ENCODE results near the gene HES5.

HES5 gene

GRCh38 chr1:2510366-2511155, 19.5 kb downstream of the HES5 start:
- Mint-ChIP-seq H3K4me1 (no peaks in the 10 kb centered on the region), H3K4me3 (no peak overlapping the region), H3K9me3 (no peaks in the 10 kb centered on the region), H3K27me3 (no peaks in the 10 kb centered on the region), H3K36me3 (ENCODE audit: low read depth) (peaks cover 8% of the 10 kb centered on the region), H3K27ac (no peak overlapping the region)
- DNase-seq (no peak), ATAC-seq (no peak)

GRCh38 chr1:2509589-2509988, 20.5 kb downstream of the HES5 start:
- Mint-ChIP-seq H3K4me3 (no peak overlapping the region), H3K27ac (no peak overlapping the region), H3K4me1 (no peaks in the 10 kb centered on the region), H3K9me3 (no peaks in the 10 kb centered on the region), H3K27me3 (no peaks in the 10 kb centered on the region), H3K36me3 (ENCODE audit: low read depth) (peaks cover 8% of the 10 kb centered on the region)
- ATAC-seq (no peak), DNase-seq (no peak)

- Mint-ChIP-seq H3K27ac (no peak overlapping the region), H3K4me3 (no peak overlapping the region), H3K9me3 (no peaks in the 10 kb centered on the region), H3K36me3 (ENCODE audit: low read depth) (peaks cover 8% of the 10 kb centered on the region), H3K4me1 (no peaks in the 10 kb centered on the region), H3K27me3 (no peaks in the 10 kb centered on the region)
- DNase-seq, result no peak
- no peak for ATAC-seq
Observed at GRCh38 chr1:2508751-2509150, 21.3 kb downstream of the HES5 start.

GRCh38 chr1:2508180-2508579, 21.9 kb downstream of the HES5 start:
- Mint-ChIP-seq H3K36me3 (ENCODE audit: low read depth) (peaks cover 8% of the 10 kb centered on the region), H3K27ac (no peak overlapping the region), H3K4me3 (no peak overlapping the region), H3K27me3 (no peaks in the 10 kb centered on the region), H3K9me3 (no peaks in the 10 kb centered on the region), H3K4me1 (no peaks in the 10 kb centered on the region)
- DNase-seq (no peak), ATAC-seq (no peak)

DNA sequence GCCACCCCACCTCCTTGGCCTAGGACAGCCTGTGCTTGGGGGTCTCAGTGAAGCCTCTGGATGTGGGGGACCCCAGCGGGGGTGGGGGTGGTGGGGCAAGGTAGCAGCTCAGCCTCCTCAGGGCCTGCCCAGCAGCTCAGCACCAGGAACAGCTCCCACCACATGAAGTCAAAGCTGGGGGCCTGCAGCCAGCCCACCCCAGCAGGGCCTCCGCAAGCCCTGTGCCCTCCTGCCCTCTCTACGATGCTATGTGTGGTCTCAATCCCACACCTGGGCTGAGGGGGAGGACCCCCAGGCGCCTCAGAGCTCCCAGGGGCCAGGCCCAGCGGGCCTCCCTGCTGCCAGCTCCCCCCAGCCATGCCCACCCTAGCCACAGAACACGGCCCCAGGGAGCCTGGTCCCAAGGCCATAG, 22.3 kb downstream of the HES5 start:
- Mint-ChIP-seq H3K27ac (no peak overlapping the region), H3K4me3 (no peak overlapping the region), H3K4me1 (no peaks in the 10 kb centered on the region), H3K36me3 (ENCODE audit: low read depth) (peaks cover 8% of the 10 kb centered on the region), H3K9me3 (no peaks in the 10 kb centered on the region), H3K27me3 (no peaks in the 10 kb centered on the region)
- DNase-seq, result no peak
- no peak for ATAC-seq

- Mint-ChIP-seq H3K27me3 (no peaks in the 10 kb centered on the region), H3K9me3 (no peaks in the 10 kb centered on the region), H3K27ac (no peak overlapping the region), H3K4me1 (no peaks in the 10 kb centered on the region), H3K4me3 (no peak overlapping the region), H3K36me3 (ENCODE audit: low read depth) (peaks cover 8% of the 10 kb centered on the region)
- no peak for DNase-seq
- no peak for ATAC-seq
Observed at GRCh38 chr1:2506901-2507565, 23.0 kb downstream of the HES5 start.

DNA sequence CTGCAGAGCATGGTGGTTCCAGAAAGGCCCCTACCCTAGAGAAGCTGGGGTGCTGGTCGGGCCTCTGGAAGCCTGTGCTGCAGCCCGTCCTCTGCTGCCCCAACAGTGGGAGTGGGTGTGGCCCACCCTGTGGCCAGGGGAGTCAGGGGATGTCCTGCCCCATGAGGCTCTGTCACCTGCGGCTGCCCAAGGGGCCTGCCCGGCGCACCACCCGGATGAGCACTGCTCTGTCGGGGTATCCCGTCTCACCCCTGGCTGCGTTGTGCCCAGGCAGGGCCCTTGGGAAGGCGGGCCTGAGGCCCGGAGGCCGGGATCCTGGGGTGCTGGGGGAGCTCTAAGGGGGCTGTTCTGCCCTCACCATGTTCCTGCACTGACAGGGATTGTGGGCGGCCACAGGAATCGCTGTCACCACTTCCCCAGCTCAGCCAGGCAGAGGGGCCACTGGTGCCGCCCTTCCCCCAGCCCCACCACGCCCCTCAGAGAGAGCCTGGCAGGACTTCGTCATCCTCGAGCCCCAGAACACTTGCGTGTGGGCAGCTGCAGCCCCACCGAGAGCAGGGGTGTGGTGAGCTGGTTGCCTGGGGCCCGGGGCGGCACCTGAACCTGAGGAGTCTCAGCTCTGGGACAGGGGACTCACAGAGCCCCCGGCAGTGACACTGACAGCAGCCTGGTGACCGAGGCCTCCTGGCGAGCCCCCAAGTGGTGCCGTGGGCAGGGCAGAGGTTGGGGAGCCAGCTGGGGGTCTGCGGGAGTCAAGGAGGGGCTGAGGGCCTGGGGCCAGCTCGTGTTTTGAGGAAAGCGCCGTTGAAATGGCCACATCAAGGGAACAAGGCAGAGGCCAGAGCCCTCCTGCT, 23.8 kb downstream of the HES5 start:
- no peaks in the 10 kb centered on the region for H3K4me1 Mint-ChIP-seq
- H3K9me3 Mint-ChIP-seq, result no peaks in the 10 kb centered on the region
- H3K4me3 Mint-ChIP-seq, result no peak overlapping the region
- no peak for ATAC-seq
- H3K36me3 Mint-ChIP-seq (ENCODE audit: low read depth), result peaks cover 3% of the 10 kb centered on the region
- no peaks in the 10 kb centered on the region for H3K27me3 Mint-ChIP-seq
- no peak for DNase-seq
- no peak overlapping the region for H3K27ac Mint-ChIP-seq

- Mint-ChIP-seq H3K27ac (no peak overlapping the region), H3K9me3 (no peaks in the 10 kb centered on the region), H3K4me1 (no peaks in the 10 kb centered on the region), H3K27me3 (no peaks in the 10 kb centered on the region), H3K4me3 (no peak overlapping the region), H3K36me3 (ENCODE audit: low read depth) (peaks cover 3% of the 10 kb centered on the region)
- DNase-seq (no peak), ATAC-seq (no peak)
Observed at GRCh38 chr1:2505461-2505994, 24.5 kb downstream of the HES5 start.

DNA sequence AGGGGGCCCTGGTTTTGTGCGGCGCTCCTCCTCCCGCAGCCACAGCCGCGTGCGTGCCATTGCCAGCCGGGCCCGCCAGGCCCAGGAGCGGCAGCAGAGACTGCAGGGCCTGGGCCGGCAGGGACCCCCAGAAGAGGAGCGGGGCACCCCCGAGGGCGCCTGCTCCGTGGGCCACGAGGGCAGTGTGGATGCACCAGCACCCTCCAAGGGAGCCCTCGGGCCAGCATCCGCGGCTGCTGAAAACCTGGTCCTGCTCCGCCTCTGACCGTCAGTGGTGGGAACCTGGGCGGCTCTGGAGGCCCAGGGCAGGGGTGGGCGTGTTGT, 25.2 kb downstream of the HES5 start:
- Mint-ChIP-seq H3K4me3 (no peak overlapping the region), H3K4me1 (peaks cover 6% of the 10 kb centered on the region), H3K27me3 (no peaks in the 10 kb centered on the region), H3K27ac (no peak overlapping the region), H3K36me3 (ENCODE audit: low read depth) (peaks cover 3% of the 10 kb centered on the region), H3K9me3 (no peaks in the 10 kb centered on the region)
- no peak for DNase-seq
- no peak for ATAC-seq

DNA sequence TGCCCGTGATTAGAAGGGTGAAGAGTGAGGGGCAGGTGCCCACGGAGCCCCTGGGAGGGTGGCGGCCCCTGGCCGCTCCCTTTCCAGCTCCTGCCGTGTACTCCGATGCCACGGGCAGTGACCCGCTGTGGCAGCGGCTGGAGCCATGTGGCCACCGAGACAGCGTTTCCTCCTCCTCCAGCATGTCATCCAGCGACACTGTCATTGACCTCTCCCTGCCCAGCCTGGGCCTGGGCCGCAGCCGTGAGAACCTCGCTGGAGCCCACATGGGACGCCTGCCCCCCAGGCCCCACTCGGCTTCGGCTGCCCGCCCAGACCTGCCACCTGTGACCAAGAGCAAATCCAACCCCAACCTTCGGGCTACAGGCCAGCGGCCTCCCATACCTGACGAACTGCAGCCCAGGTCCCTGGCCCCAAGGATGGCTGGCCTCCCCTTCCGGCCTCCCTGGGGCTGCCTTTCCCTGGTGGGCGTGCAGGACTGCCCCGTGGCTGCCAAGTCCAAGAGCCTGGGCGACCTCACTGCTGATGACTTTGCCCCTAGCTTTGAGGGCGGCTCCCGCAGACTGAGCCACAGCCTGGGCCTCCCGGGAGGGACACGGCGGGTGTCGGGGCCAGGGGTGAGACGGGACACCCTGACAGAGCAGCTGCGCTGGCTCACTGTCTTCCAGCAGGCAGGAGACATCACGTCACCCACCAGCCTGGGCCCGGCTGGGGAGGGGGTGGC, 25.7 kb downstream of the HES5 start:
- DNase-seq, result no peak
- peaks cover 3% of the 10 kb centered on the region for H3K36me3 Mint-ChIP-seq (ENCODE audit: low read depth)
- ATAC-seq, result no peak
- no peaks in the 10 kb centered on the region for H3K27me3 Mint-ChIP-seq
- H3K27ac Mint-ChIP-seq, result no peak overlapping the region
- no peaks in the 10 kb centered on the region for H3K9me3 Mint-ChIP-seq
- H3K4me3 Mint-ChIP-seq, result no peak overlapping the region
- H3K4me1 Mint-ChIP-seq, result peaks cover 8% of the 10 kb centered on the region

- peaks cover 2% of the 10 kb centered on the region for H3K36me3 Mint-ChIP-seq (ENCODE audit: low read depth)
- ATAC-seq (no peak), DNase-seq (no peak)
- H3K27ac Mint-ChIP-seq, result no peak overlapping the region
- H3K27me3 Mint-ChIP-seq, result no peaks in the 10 kb centered on the region
- H3K4me3 Mint-ChIP-seq, result no peak overlapping the region
- no peaks in the 10 kb centered on the region for H3K9me3 Mint-ChIP-seq
- peaks cover 12% of the 10 kb centered on the region for H3K4me1 Mint-ChIP-seq
Observed at GRCh38 chr1:2503554-2504224, 26.4 kb downstream of the HES5 start.

DNA sequence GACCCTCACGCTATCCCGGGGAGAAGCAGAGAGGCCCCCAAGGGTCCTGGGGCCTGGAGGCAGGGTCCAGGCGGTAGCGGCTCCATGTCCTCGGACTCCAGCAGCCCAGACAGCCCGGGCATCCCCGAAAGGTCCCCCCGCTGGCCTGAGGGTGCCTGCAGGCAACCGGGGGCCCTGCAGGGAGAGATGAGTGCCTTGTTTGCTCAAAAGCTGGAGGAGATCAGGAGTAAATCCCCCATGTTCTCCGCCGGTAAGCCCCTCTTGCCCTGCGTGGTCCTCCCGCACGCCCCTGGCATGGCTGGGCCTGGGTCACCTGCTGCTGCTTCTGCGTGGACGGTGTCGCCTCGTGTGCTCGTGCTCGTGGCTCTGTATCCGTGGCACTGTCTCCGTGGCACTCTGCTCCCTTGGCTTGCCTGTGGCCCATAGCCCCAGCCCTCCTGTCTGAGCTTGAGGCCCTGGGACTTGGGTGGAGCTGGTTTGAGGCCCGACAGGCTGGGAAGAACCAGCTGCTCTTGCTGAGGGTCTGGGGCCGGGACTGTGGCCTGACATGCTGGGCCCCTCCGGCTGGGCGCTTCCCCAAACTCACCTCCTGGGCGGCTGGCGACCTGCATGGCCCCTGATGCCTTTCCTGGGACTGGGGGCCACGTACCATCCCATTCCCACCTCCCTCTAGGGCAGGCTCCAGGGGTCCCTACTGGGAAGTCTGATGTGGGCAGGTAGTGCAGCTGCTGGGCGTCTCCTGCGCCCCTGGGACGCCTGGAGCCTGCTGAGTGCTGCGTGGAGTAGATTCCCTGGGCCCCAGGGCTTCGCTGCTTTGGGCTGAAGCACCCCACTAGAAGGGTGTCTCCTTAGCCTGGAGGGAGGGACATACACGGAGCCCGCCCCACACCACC, 27.2 kb downstream of the HES5 start:
- Mint-ChIP-seq H3K27ac (no peak overlapping the region), H3K4me3 (no peak overlapping the region), H3K27me3 (no peaks in the 10 kb centered on the region), H3K36me3 (ENCODE audit: low read depth) (no peaks in the 10 kb centered on the region), H3K4me1 (peaks cover 13% of the 10 kb centered on the region), H3K9me3 (no peaks in the 10 kb centered on the region)
- DNase-seq, result no peak
- no peak for ATAC-seq

- H3K4me1 Mint-ChIP-seq, result peaks cover 16% of the 10 kb centered on the region
Observed at GRCh38 chr1:2502210-2502609, 27.9 kb downstream of the HES5 start.

More at GRCh38 chr1:2502210-2502609, 27.9 kb downstream of the HES5 start:
- ATAC-seq (no peak), DNase-seq (no peak)
- H3K9me3 Mint-ChIP-seq, result no peaks in the 10 kb centered on the region
- no peak overlapping the region for H3K4me3 Mint-ChIP-seq
- H3K27me3 Mint-ChIP-seq, result no peaks in the 10 kb centered on the region
- H3K36me3 Mint-ChIP-seq (ENCODE audit: low read depth), result no peaks in the 10 kb centered on the region
- H3K27ac Mint-ChIP-seq, result no peak overlapping the region

Measured in activated naive CD8-positive, alpha-beta T cell treated with anti-CD3 and anti-CD28 coated beads, Interleukin-2, amount 50 U/mL, for 24 hours (primary cell).